Measurements from ENCODE around the gene MAML2.

MAML2 gene

GRCh38 chr11:95999711-96000406 is 343.1 kb downstream of the MAML2 start:
- Histone ChIP-seq H3K9me3 (ENCODE audit: control insufficient read depth, insufficient read depth, low read length) (no peaks in the 10 kb centered on the region), H3K9ac (ENCODE audit: low read depth, low read length) (no peak overlapping the region), H3K4me1 (ENCODE audit: insufficient read depth, low read length) (peaks cover 14% of the 10 kb centered on the region), H3K36me3 (ENCODE audit: insufficient read depth, low read length) (no peaks in the 10 kb centered on the region)

DNA sequence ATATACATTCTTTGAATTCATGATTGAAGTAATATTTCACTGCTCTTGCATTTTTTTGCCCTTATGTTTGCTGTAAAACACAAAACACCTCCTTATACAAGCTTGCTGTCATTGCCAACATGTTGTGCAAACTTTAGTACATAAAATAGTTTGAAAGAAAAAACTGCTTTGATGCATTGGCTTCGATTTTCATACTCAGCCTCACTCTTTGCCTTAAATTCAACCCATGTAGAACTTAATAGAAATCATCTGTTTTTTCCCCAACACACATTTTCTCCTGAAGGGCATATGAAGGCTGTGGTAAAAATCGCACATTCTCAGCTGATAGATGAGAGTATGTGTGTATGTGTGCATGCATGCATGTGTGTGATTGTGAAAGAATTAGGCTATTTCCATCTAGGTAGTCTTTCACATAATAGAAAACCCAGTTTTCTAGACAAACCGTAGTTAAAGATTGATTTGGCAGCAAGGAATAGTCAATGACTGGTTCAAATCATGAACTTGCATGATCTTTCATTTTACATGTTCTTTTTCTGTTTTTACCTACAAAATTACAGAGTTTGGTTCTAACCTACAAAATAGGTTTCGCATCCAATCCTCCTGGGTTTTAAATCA is 346.3 kb downstream of the MAML2 start:
- Histone ChIP-seq H3K9ac (ENCODE audit: low read depth, low read length) (no peak overlapping the region), H3K9me3 (ENCODE audit: control insufficient read depth, insufficient read depth, low read length) (no peaks in the 10 kb centered on the region), H3K36me3 (ENCODE audit: insufficient read depth, low read length) (no peaks in the 10 kb centered on the region), H3K4me1 (ENCODE audit: insufficient read depth, low read length) (peaks cover 17% of the 10 kb centered on the region)

DNA sequence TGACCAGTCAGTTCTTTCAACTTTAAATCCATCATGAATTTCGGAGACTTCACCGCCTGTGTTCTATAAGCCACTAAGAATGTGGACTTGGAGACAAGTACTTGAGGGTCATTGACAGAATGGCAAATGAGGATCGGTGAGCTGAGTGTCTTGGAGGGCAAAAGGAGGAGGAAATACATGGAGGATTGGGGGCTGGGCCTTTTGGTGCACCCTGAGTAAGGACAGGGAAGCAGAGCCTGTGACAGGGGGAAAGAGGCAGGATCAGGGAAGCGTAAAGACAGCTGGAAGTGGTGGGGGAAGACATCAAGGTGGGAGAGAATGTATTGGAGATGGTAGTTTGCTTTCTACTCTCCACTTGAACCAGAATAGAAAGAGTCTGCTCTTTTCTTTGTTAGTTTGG is 348.7 kb downstream of the MAML2 start:
- no peaks in the 10 kb centered on the region for H3K9me3 ChIP-seq (ENCODE audit: control insufficient read depth, insufficient read depth, low read length)
- peaks cover 21% of the 10 kb centered on the region; the same call in 1 of the 2 replicates for H3K4me1 ChIP-seq (ENCODE audit: insufficient read depth, low read length)
- no peak overlapping the region for H3K9ac ChIP-seq (ENCODE audit: low read depth, low read length)
- H3K36me3 ChIP-seq (ENCODE audit: insufficient read depth, low read length), result no peaks in the 10 kb centered on the region

DNA sequence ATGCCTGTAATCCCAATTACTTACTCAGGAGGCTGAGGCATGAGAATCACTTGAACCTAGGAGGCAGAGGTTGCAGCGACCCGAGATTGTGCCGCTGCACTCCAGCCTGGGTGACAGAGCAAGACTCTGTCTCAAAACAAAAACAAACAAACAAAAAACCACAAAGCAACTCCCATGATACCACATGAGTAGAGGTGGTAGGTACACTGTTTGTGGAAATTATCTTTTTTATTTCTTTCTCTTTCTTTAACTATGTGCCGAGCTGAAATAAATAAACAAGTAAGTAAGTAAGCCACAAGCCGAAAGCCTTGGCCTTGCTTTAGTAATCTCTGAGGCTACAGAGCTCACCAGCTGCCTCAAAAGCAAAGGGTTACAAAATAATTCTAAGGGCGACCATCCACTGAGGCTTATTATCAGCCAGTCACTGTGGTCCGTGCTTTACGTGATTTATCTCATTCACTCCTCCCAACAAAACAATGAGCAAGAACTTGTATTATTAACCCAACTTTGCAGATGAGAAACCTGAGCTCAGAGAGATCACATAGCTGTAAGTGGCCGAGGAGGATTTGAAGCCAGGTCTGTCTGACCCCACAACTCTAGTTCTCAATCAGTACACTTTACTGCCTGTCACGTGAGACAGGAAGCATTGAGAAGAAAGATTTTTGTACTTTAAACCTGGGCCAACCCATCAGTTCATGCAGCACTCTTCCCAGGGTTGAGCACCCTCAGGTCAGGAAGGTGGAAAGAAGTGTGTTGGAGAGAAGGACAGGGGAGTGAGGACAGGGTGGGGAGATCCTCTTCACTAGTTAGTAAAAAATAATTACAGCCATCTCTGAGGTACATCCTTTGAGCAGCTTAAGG is 349.3 kb downstream of the MAML2 start:
- no peak overlapping the region for H3K9ac ChIP-seq (ENCODE audit: low read depth, low read length)
- no peaks in the 10 kb centered on the region for H3K36me3 ChIP-seq (ENCODE audit: insufficient read depth, low read length)
- H3K4me1 ChIP-seq (ENCODE audit: insufficient read depth, low read length), result peaks cover 25% of the 10 kb centered on the region; the same call in 1 of the 2 replicates
- no peaks in the 10 kb centered on the region for H3K9me3 ChIP-seq (ENCODE audit: control insufficient read depth, insufficient read depth, low read length)

GRCh38 chr11:95991545-95991944 is 351.4 kb downstream of the MAML2 start:
- Histone ChIP-seq H3K9me3 (ENCODE audit: control insufficient read depth, insufficient read depth, low read length) (no peaks in the 10 kb centered on the region), H3K9ac (ENCODE audit: low read depth, low read length) (no peak overlapping the region), H3K36me3 (ENCODE audit: insufficient read depth, low read length) (no peaks in the 10 kb centered on the region), H3K4me1 (ENCODE audit: insufficient read depth, low read length) (peaks cover 25% of the 10 kb centered on the region; the same call in 1 of the 2 replicates)

DNA sequence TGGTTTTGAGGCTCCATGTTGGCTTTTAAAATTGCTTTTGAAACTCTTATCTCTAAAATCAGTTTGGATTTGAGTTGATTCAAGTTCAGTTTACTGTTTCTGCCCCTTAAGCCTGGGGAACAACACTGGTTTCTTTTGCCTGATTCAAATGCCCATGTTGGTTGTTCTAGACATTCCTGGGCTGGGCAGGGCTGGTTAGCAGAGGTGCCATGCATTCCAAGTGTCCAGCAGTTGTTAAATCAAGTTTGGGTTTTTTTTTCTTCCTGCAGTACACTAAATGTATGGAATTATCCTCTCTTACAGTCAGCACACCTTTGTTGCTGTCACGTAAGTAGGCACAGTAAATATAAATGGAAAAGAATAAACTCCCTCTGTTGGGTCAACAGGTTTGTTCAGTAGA is 351.9 kb downstream of the MAML2 start:
- Histone ChIP-seq H3K9ac (ENCODE audit: low read depth, low read length) (no peak overlapping the region), H3K4me1 (ENCODE audit: insufficient read depth, low read length) (peaks cover 25% of the 10 kb centered on the region; the same call in 1 of the 2 replicates), H3K9me3 (ENCODE audit: control insufficient read depth, insufficient read depth, low read length) (no peaks in the 10 kb centered on the region), H3K36me3 (ENCODE audit: insufficient read depth, low read length) (no peaks in the 10 kb centered on the region)

DNA sequence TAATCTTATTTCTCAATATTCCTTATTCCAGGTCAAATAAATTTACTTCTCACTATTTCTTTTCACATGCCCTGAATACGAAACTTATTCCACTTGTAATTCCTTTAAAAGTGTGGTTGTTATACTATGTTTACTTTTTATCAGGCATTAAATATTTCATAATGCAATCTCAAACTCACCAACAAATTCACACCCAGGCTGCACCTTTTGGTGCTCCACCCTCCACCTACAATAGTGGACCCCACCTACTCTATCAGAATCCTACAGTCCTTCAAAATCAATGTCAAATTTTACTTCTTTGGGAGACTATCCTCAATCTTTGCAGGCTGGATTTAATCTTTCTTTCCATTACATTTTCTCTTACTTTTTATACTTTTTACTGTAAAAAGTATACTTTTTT is 353.2 kb downstream of the MAML2 start:
- no peaks in the 10 kb centered on the region for H3K9me3 ChIP-seq (ENCODE audit: control insufficient read depth, insufficient read depth, low read length)
- no peaks in the 10 kb centered on the region; the same call in 1 of the 2 replicates for H3K36me3 ChIP-seq (ENCODE audit: insufficient read depth, low read length)
- H3K4me1 ChIP-seq (ENCODE audit: insufficient read depth, low read length), result peaks cover 25% of the 10 kb centered on the region; the same call in 1 of the 2 replicates
- no peak overlapping the region for H3K9ac ChIP-seq (ENCODE audit: low read depth, low read length)

DNA sequence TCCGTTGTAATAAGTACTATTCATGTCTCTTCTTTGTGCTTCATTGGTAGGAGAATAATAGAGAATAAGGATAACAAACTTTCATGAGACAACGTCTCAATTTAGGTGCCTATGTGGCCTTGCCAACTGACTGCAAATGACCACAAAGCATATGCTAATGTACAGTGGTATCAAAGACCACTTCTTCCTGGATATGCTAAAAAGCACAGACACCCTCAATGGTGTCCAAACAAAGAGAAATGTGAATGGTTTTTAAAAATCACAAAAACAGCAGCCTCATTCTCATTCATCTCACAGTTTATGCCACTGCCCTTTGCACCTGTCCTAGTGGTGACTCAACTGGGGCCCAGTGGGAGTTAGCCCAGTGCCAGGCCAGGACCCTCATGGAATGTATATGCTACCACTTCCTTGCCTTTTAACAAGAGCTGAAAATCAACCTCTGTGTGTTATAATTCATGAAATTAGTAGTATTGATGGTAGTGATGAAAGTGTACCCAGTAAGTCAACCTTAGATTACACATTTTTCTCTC is 353.9 kb downstream of the MAML2 start:
- Histone ChIP-seq H3K4me1 (ENCODE audit: insufficient read depth, low read length) (peaks cover 25% of the 10 kb centered on the region; the same call in 1 of the 2 replicates), H3K9me3 (ENCODE audit: control insufficient read depth, insufficient read depth, low read length) (no peaks in the 10 kb centered on the region), H3K9ac (ENCODE audit: low read depth, low read length) (no peak overlapping the region), H3K36me3 (ENCODE audit: insufficient read depth, low read length) (no peaks in the 10 kb centered on the region; the same call in 1 of the 2 replicates)

- H3K9me3 ChIP-seq (ENCODE audit: control insufficient read depth, insufficient read depth, low read length), result no peaks in the 10 kb centered on the region
- no peaks in the 10 kb centered on the region; the same call in 1 of the 2 replicates for H3K36me3 ChIP-seq (ENCODE audit: insufficient read depth, low read length)
- peaks cover 13% of the 10 kb centered on the region; the same call in 1 of the 2 replicates for H3K4me1 ChIP-seq (ENCODE audit: insufficient read depth, low read length)
- no peak overlapping the region for H3K9ac ChIP-seq (ENCODE audit: low read depth, low read length)
Observed at GRCh38 chr11:95985174-95985808, 357.7 kb downstream of the MAML2 start.

GRCh38 chr11:95984072-95984471 is 358.9 kb downstream of the MAML2 start:
- Histone ChIP-seq H3K9ac (ENCODE audit: low read depth, low read length) (no peak overlapping the region), H3K9me3 (ENCODE audit: control insufficient read depth, insufficient read depth, low read length) (no peaks in the 10 kb centered on the region), H3K36me3 (ENCODE audit: insufficient read depth, low read length) (no peaks in the 10 kb centered on the region; the same call in 1 of the 2 replicates), H3K4me1 (ENCODE audit: insufficient read depth, low read length) (peaks cover 3% of the 10 kb centered on the region; the same call in 1 of the 2 replicates)

GRCh38 chr11:95977534-95978174 is 365.3 kb downstream of the MAML2 start:
- Histone ChIP-seq H3K4me1 (ENCODE audit: insufficient read depth, low read length) (no peaks in the 10 kb centered on the region), H3K9ac (ENCODE audit: low read depth, low read length) (no peak overlapping the region), H3K36me3 (ENCODE audit: insufficient read depth, low read length) (no peaks in the 10 kb centered on the region), H3K9me3 (ENCODE audit: control insufficient read depth, insufficient read depth, low read length) (no peaks in the 10 kb centered on the region)

- Histone ChIP-seq H3K9ac (ENCODE audit: low read depth, low read length) (no peak overlapping the region), H3K9me3 (ENCODE audit: control insufficient read depth, insufficient read depth, low read length) (no peaks in the 10 kb centered on the region), H3K4me1 (ENCODE audit: insufficient read depth, low read length) (no peaks in the 10 kb centered on the region), H3K36me3 (ENCODE audit: insufficient read depth, low read length) (no peaks in the 10 kb centered on the region)
Observed at GRCh38 chr11:95976550-95976949, 366.4 kb downstream of the MAML2 start.

GRCh38 chr11:95975343-95975742 is 367.7 kb downstream of the MAML2 start:
- H3K9ac ChIP-seq (ENCODE audit: low read depth, low read length), result no peak overlapping the region
- no peaks in the 10 kb centered on the region for H3K36me3 ChIP-seq (ENCODE audit: insufficient read depth, low read length)
- H3K9me3 ChIP-seq (ENCODE audit: control insufficient read depth, insufficient read depth, low read length), result no peaks in the 10 kb centered on the region
- no peaks in the 10 kb centered on the region for H3K4me1 ChIP-seq (ENCODE audit: insufficient read depth, low read length)
